Activated T-helper 17 cell treated with anti-CD3 and anti-CD28 coated beads, Interleukin-2, amount 50 U/mL, for 72 hours (primary cell): ENCODE results near the gene ACER3. TPM values are rescaled to one million over a fixed set of nuclear protein-coding genes. Genes with fewer than 3 reads are reported as not detected.
"Not testable (repeated sequence)": the region's sequence is repeated elsewhere in the genome, so short reads cannot be mapped to it uniquely, and the experiment has no call there.

Source experiments
- ATAC-seq: fragments of 150-1000 bp; cut with Tn5 transposase; replicated peaks from 2 replicates; pipeline ENCODE4 v1.10.0; 2021; ENCODE audit warnings: mild to moderate bottlenecking, moderate library complexity
- H3K27ac Mint-ChIP-seq: one replicate; pipeline ENCODE4 v1.8.0; 2022; ENCODE audit warnings: mixed read lengths
- H3K27me3 Mint-ChIP-seq: one replicate; pipeline ENCODE4 v1.8.0; 2022; ENCODE audit warnings: mixed read lengths
- H3K36me3 Mint-ChIP-seq: one replicate; pipeline ENCODE4 v1.8.0; 2022; ENCODE audit warnings: low read depth, mild to moderate bottlenecking, mixed read lengths
- H3K4me1 Mint-ChIP-seq: one replicate; pipeline ENCODE4 v1.8.0; 2022; ENCODE audit warnings: mixed read lengths
- H3K4me3 Mint-ChIP-seq: one replicate; pipeline ENCODE4 v1.8.0; 2022; ENCODE audit warnings: mild to moderate bottlenecking, mixed read lengths
- H3K9me3 Mint-ChIP-seq: one replicate; pipeline ENCODE4 v1.8.0; 2022; ENCODE audit warnings: mixed read lengths
- total RNA-seq, 2 donors: library from RNA; stranded (reverse); gene quantifications; one replicate each; pipeline ENCODE4 v1.2.3, GENCODE V29; 2022

ACER3 gene
- 10 to 100 TPM; 13.0 to 17.0 TPM for total RNA-seq

GRCh38 chr11:76860539-76861475 lies at the start of gene ACER3:
Gene ACER3, plus strand, starts transcription at chr11:76860918. Its CDS starts 59 bp downstream, at chr11:76860977.
- H3K4me1 Mint-ChIP-seq, result peaks cover 13% of the 10 kb centered on the region
- H3K9me3 Mint-ChIP-seq, result no peaks in the 10 kb centered on the region
- no peaks in the 10 kb centered on the region for H3K27me3 Mint-ChIP-seq
- H3K4me3 Mint-ChIP-seq, result peak within 1 kb of the TSS; percentile 88
- peak; percentile 99 for ATAC-seq
- H3K27ac Mint-ChIP-seq, result peak within 1 kb of the TSS; percentile 81
- peaks cover under 1% of the 10 kb centered on the region for H3K36me3 Mint-ChIP-seq

DNA sequence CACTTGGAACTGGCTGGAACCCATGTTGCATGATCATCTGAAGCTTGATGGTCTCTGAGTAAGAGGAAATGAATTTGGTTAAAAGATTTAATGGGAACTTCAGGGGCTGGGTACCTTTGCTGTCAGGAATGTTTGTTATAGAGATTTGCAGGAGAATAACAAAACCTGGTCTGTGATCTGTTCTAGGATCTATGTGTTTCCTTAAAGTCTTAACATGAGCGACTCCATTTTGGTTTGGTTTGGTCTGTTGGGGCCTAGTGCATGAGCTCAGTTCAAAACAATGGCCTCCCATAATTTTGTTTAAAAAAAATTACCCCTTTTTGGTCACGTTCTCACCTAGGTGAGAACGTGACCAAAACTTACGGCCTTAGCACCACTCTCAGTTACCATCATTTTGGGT lies 49.5 kb upstream of the ACER3 start:
- ATAC-seq, result no peak
- Mint-ChIP-seq H3K27ac (no peak overlapping the region), H3K4me3 (no peak overlapping the region), H3K9me3 (peaks cover 10% of the 10 kb centered on the region), H3K36me3 (no peaks in the 10 kb centered on the region), H3K27me3 (peaks cover 10% of the 10 kb centered on the region), H3K4me1 (peaks cover 6% of the 10 kb centered on the region)

GRCh38 chr11:76814414-76814813 lies 46.3 kb upstream of the ACER3 start:
- H3K9me3 Mint-ChIP-seq, result peaks cover 13% of the 10 kb centered on the region

GRCh38 chr11:76815678-76816077 lies 45.0 kb upstream of the ACER3 start:
- not testable (repeated sequence) for H3K27me3 Mint-ChIP-seq, H3K27ac Mint-ChIP-seq, ATAC-seq, H3K4me3 Mint-ChIP-seq, H3K4me1 Mint-ChIP-seq, H3K36me3 Mint-ChIP-seq
- H3K9me3 Mint-ChIP-seq, result peaks cover 13% of the 10 kb centered on the region

More at GRCh38 chr11:76814414-76814813, 46.3 kb upstream of the ACER3 start:
- ATAC-seq, result no peak
- no peaks in the 10 kb centered on the region for H3K36me3 Mint-ChIP-seq
- H3K4me1 Mint-ChIP-seq, result peaks cover 6% of the 10 kb centered on the region
- H3K4me3 Mint-ChIP-seq, result no peak overlapping the region
- H3K27me3 Mint-ChIP-seq, result peaks cover 5% of the 10 kb centered on the region
- no peak overlapping the region for H3K27ac Mint-ChIP-seq

GRCh38 chr11:76820184-76820566 lies 40.5 kb upstream of the ACER3 start:
- H3K9me3 Mint-ChIP-seq, result peaks cover 13% of the 10 kb centered on the region
- H3K27me3 Mint-ChIP-seq, result peaks cover 9% of the 10 kb centered on the region
- no peak for ATAC-seq
- no peak overlapping the region for H3K4me3 Mint-ChIP-seq
- H3K4me1 Mint-ChIP-seq, result peaks cover 9% of the 10 kb centered on the region
- H3K36me3 Mint-ChIP-seq, result no peaks in the 10 kb centered on the region
- no peak overlapping the region for H3K27ac Mint-ChIP-seq

DNA sequence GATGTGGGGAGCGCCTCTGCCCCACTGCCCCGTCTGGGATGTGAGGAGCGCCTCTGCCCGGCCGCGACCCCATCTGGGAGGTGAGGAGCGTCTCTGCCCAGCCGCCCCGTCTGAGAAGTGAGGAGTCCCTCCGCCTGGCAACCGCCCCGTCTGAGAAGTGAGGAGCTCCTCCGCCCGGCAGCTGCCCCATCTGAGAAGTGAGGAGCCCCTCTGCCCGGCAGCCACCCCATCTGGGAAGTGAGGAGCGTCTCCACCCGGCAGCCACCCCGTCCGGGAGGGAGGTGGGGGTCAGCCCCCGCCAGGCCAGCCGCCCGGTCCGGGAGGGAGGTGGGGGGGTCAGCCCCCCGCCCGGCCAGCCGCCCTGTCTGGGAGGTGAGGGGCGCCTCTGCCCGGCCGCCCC lies 39.3 kb upstream of the ACER3 start:
- not testable (repeated sequence) for H3K27me3 Mint-ChIP-seq, H3K36me3 Mint-ChIP-seq, ATAC-seq, H3K27ac Mint-ChIP-seq, H3K9me3 Mint-ChIP-seq, H3K4me3 Mint-ChIP-seq, H3K4me1 Mint-ChIP-seq

- H3K4me3 Mint-ChIP-seq, result no peak overlapping the region
- no peaks in the 10 kb centered on the region for H3K36me3 Mint-ChIP-seq
- no peaks in the 10 kb centered on the region for H3K9me3 Mint-ChIP-seq
- H3K4me1 Mint-ChIP-seq, result peaks cover 9% of the 10 kb centered on the region
- H3K27me3 Mint-ChIP-seq, result peaks cover 5% of the 10 kb centered on the region
- no peak overlapping the region for H3K27ac Mint-ChIP-seq
- ATAC-seq, result no peak
Observed at GRCh38 chr11:76822406-76822805, 38.3 kb upstream of the ACER3 start.

- Mint-ChIP-seq H3K27me3 (peaks cover 5% of the 10 kb centered on the region), H3K4me1 (peaks cover 9% of the 10 kb centered on the region), H3K27ac (no peak overlapping the region), H3K36me3 (no peaks in the 10 kb centered on the region), H3K4me3 (peak overlapping the region; percentile 40), H3K9me3 (no peaks in the 10 kb centered on the region)
- ATAC-seq, result no peak
Observed at GRCh38 chr11:76823481-76824028, 37.2 kb upstream of the ACER3 start.

DNA sequence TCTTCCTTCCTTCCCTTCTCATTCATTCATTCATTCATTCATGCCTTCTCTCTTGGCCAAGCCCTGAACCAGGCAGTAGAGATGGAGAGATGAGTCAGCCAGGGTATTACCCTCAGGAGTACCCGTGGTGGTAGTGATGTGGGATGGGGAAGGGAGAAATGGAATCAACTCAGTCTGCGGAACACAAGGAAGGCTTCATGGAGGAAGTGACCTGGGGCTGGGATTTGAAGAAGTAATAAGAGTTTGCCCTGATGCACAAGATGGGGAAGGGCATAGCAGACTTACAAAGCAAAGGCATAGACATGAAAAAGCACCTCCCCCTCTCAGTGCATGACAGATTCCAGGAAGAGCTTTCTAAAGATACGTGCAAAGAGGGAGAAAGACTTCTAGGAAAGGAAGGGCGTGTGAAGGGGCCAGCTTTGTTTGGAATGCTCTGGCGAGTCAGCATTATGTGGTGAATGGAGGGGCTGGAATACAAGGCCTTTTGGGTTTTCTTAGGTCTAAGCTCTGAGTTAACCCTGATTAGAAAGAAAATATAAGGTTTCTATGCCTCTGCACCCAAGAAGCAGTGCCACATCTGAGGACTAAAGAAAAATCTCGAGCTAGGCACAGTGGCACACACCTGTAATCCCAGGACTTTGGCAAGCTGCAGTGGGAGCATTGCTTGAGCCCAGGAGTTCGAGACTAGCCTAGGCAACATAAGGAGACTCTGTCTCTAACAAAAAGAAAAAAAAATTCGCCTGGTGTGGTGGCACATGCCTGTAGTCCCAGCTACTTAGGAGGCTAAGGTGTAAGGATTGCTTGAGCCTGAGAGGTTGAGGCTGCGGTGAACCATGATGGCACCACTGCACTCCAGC lies 36.4 kb upstream of the ACER3 start:
- Mint-ChIP-seq H3K27ac (no peak overlapping the region), H3K36me3 (no peaks in the 10 kb centered on the region), H3K27me3 (peaks cover 5% of the 10 kb centered on the region), H3K4me3 (peak overlapping the region; percentile 40), H3K4me1 (peaks cover 9% of the 10 kb centered on the region), H3K9me3 (no peaks in the 10 kb centered on the region)
- peak; percentile 86 for ATAC-seq

GRCh38 chr11:76824980-76825725 lies 35.6 kb upstream of the ACER3 start:
- ATAC-seq, result no peak
- H3K36me3 Mint-ChIP-seq, result no peaks in the 10 kb centered on the region
- no peaks in the 10 kb centered on the region for H3K27me3 Mint-ChIP-seq
- no peak overlapping the region for H3K4me3 Mint-ChIP-seq
- H3K27ac Mint-ChIP-seq, result no peak overlapping the region
- no peaks in the 10 kb centered on the region for H3K9me3 Mint-ChIP-seq
- peaks cover 9% of the 10 kb centered on the region for H3K4me1 Mint-ChIP-seq

- ATAC-seq, result no peak
- no peaks in the 10 kb centered on the region for H3K27me3 Mint-ChIP-seq
- H3K4me1 Mint-ChIP-seq, result peaks cover 9% of the 10 kb centered on the region
- no peaks in the 10 kb centered on the region for H3K9me3 Mint-ChIP-seq
- no peaks in the 10 kb centered on the region for H3K36me3 Mint-ChIP-seq
- no peak overlapping the region for H3K27ac Mint-ChIP-seq
- H3K4me3 Mint-ChIP-seq, result no peak overlapping the region
Observed at GRCh38 chr11:76825726-76826396, 34.9 kb upstream of the ACER3 start.

DNA sequence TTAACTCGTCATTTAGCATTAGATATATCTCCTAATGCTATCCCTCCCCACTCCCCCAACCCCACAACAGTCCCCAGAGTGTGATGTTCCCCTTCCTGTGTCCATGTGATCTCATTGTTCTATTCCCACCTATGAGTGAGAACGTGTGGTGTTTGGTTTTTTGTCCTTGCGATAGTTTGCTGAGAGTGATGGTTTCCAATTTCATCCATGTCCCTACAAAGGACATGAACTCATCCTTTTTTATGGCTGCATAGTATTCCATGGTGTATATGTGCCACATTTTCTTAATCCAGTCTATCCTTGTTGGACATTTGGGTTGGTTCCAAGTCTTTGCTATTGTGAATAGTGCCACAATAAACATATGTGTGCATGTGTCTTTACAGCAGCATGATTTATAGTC lies 34.2 kb upstream of the ACER3 start:
- ATAC-seq, H3K4me3 Mint-ChIP-seq, H3K4me1 Mint-ChIP-seq, H3K27me3 Mint-ChIP-seq, H3K36me3 Mint-ChIP-seq, H3K9me3 Mint-ChIP-seq, H3K27ac Mint-ChIP-seq: not testable (repeated sequence)

DNA sequence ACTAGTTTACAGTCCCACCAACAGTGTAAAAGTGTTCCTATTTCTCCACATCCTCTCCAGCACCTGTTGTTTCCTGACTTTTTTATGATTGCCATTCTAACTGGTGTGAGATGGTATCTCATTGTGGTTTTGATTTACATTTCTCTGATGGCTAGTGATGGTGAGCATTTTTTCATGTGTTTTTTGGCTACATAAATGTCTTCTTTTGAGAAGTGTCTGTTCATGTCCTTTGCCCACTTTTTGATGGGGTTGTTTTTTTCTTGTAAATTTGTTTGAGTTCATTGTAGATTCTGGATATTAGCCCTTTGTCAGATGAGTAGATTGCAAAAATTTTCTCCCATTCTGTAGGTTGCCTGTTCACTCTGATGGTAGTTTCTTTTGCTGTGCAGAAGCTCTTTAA lies 33.7 kb upstream of the ACER3 start:
- H3K9me3 Mint-ChIP-seq, H3K4me1 Mint-ChIP-seq, H3K27ac Mint-ChIP-seq, H3K4me3 Mint-ChIP-seq, H3K36me3 Mint-ChIP-seq, ATAC-seq, H3K27me3 Mint-ChIP-seq: not testable (repeated sequence)
